ENCODE data around the gene AHNAK.

- TF ChIP-seq TAF1 (IDR thresholded peaks at IDR 0.05; ENCODE audit: low read depth) (no peak), EP300 (IDR thresholded peaks at IDR 0.05; ENCODE audit: borderline replicate concordance) (no peak), RAD21 (IDR thresholded peaks at IDR 0.05; ENCODE audit: low read depth) (no peak), USF1 (IDR thresholded peaks at IDR 0.05) (no peak), YY1 (IDR thresholded peaks at IDR 0.05; ENCODE audit: low read depth) (no peak)
These were observed 33.0 kb downstream of the AHNAK start for GRCh38 chr11:62513626-62514025.

All from Ishikawa (cell line).